Measurements from ENCODE around the gene TDRD1.

The TDRD1 gene

GRCh38 chr10:114220281-114220680 lies 41.1 kb downstream of the TDRD1 start:
- TF ChIP-seq, protein P1, sequence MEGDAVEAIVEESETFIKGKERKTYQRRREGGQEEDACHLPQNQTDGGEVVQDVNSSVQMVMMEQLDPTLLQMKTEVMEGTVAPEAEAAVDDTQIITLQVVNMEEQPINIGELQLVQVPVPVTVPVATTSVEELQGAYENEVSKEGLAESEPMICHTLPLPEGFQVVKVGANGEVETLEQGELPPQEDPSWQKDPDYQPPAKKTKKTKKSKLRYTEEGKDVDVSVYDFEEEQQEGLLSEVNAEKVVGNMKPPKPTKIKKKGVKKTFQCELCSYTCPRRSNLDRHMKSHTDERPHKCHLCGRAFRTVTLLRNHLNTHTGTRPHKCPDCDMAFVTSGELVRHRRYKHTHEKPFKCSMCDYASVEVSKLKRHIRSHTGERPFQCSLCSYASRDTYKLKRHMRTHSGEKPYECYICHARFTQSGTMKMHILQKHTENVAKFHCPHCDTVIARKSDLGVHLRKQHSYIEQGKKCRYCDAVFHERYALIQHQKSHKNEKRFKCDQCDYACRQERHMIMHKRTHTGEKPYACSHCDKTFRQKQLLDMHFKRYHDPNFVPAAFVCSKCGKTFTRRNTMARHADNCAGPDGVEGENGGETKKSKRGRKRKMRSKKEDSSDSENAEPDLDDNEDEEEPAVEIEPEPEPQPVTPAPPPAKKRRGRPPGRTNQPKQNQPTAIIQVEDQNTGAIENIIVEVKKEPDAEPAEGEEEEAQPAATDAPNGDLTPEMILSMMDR (IDR thresholded peaks at IDR 0.05; ENCODE audit: control insufficient read depth, insufficient read depth, low read depth, low read length, missing control alignments): no peak
- H3K4me3 ChIP-seq (ENCODE audit: control insufficient read depth, low read depth, low read length): no peak overlapping the region
- no peak for DNase-seq (ENCODE audit: low read depth)

DNA sequence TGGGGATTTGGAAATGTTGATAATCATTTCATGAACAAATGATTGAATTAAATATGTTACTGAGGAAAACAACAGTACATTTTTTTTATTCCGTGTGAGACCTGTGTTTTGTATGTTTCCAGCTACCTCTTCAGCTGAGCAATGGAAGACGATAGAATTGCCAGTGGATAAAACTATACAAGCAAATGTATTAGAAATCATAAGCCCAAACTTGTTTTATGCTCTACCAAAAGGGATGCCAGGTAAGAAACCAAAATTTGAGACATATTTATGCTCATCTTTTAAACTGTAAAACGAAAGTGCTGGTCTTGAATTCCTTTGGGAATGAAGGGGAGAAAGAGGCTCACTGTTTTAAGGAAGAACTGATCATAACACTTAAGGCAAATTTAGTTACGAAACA lies 42.1 kb downstream of the TDRD1 start:
- TF ChIP-seq, protein P1 (IDR thresholded peaks at IDR 0.05; ENCODE audit: control insufficient read depth, insufficient read depth, low read depth, low read length, missing control alignments): no peak
- no peak overlapping the region for H3K4me3 ChIP-seq (ENCODE audit: control insufficient read depth, low read depth, low read length)
- no peak for DNase-seq (ENCODE audit: low read depth)

DNA sequence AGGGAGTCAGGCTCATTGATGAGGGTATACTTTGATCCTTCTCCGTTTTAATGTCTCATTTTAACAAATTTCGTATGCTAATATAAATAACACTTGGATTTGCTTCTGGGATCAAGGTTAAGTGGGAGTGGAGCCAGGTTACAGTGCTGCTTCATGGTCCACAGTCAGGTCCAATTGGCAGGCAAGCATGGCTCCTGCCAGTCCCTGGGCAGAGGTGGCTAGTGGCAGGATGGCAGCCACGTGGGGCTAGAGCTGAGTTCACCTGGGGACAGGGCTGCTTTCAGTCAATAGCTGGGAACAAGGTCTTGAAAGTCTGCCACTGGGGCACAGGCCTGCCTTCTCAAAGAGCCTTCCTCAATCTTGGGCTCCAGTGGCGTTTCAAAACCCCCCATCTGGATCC lies 43.9 kb downstream of the TDRD1 start:
- TF ChIP-seq, protein P1 (IDR thresholded peaks at IDR 0.05; ENCODE audit: control insufficient read depth, insufficient read depth, low read depth, low read length, missing control alignments): no peak
- DNase-seq (ENCODE audit: low read depth): no peak

GRCh38 chr10:114228156-114228555 lies 49.0 kb downstream of the TDRD1 start:
- DNase-seq (ENCODE audit: low read depth): no peak
- H3K4me3 ChIP-seq (ENCODE audit: control insufficient read depth, low read depth, low read length): no peak overlapping the region
- TF ChIP-seq, protein P1 (IDR thresholded peaks at IDR 0.05; ENCODE audit: control insufficient read depth, insufficient read depth, low read depth, low read length, missing control alignments): no peak

More for the DNA sequence above, 43.9 kb downstream of the TDRD1 start:
- no peak overlapping the region for H3K4me3 ChIP-seq (ENCODE audit: control insufficient read depth, low read depth, low read length)

GRCh38 chr10:114232561-114233176 lies 53.5 kb downstream of the TDRD1 start:
- TF ChIP-seq, protein P1 (IDR thresholded peaks at IDR 0.05; ENCODE audit: control insufficient read depth, insufficient read depth, low read depth, low read length, missing control alignments): no peak
- H3K4me3 ChIP-seq (ENCODE audit: control insufficient read depth, low read depth, low read length): no peak overlapping the region
- no peak for DNase-seq (ENCODE audit: low read depth)

DNA sequence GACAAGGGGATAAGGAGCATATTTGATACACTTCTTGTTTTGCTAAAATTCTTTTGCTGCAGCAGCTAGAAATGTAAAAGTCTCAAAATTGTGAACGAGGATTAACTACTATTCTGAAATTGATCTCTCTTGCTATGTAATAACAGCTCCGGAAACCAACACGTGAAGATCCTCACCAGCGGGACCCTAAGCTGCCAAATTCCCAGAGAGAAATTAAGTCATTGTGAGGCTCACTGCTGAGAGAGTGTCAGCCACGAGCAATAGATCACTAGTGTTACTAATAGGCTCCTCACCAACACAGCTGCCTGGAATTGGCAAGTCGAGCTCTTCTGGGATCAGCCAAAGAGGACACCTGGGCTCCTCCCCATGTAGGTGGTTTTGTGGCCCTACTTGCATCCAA lies 54.3 kb downstream of the TDRD1 start:
- no peak overlapping the region for H3K4me3 ChIP-seq (ENCODE audit: control insufficient read depth, low read depth, low read length)
- TF ChIP-seq, protein P1 (IDR thresholded peaks at IDR 0.05; ENCODE audit: control insufficient read depth, insufficient read depth, low read depth, low read length, missing control alignments): no peak
- no peak for DNase-seq (ENCODE audit: low read depth)

All from AG09309 (cell line).